Measurements from ENCODE around the gene NUDT22. TPM values are rescaled to one million over a fixed set of nuclear protein-coding genes. Genes with fewer than 3 reads are reported as not detected.

The NUDT22 gene
- total RNA-seq, 4 donors from 2014 or later = 19.2 to 77.6 (median 41.8) TPM

DNA sequence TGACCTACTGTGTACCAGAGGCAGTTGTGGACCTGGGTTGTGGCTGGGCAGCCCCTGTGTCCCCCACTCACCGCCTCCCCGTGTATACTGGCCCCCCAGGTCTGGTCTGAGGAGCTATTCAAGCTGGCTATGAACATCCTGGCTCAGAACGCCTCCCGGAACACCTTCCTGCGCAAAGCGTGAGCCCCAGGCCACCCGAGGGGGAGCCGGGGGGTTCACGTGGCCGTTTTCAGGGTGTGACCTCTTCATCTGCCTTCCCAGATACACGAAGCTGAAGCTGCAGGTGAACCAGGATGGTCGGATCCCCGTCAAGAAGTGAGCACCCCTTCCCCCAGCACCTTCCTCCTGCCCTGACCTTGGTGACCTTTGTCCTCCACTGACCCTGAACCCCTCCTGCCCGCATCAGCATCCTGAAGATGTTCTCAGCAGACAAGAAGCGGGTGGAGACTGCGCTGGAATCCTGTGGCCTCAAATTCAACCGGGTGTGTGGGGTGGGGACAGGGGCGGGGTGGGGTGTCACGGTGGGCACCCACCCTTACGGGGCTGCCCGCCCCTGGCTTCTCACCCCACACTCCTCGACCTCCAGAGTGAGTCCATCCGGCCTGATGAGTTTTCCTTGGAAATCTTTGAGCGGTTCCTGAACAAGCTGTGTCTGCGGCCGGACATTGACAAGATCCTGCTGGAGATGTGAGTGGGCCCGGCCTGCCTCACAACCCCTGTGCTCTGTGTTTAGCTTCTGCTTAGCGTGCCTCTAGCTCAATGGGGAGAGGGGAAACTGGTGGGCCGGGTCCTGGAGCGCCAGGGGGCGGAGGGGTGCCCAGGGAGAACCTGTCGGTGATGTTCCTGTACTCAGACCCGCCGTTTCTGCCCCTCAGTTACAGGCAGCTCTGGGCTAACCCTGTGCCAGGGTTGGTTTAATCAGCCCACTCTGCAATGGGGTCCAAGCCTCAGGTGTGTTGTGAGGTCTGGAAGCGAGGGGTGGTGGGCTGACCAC is 29.4 kb downstream of the NUDT22 start:
- TF ChIP-seq, protein P1, sequence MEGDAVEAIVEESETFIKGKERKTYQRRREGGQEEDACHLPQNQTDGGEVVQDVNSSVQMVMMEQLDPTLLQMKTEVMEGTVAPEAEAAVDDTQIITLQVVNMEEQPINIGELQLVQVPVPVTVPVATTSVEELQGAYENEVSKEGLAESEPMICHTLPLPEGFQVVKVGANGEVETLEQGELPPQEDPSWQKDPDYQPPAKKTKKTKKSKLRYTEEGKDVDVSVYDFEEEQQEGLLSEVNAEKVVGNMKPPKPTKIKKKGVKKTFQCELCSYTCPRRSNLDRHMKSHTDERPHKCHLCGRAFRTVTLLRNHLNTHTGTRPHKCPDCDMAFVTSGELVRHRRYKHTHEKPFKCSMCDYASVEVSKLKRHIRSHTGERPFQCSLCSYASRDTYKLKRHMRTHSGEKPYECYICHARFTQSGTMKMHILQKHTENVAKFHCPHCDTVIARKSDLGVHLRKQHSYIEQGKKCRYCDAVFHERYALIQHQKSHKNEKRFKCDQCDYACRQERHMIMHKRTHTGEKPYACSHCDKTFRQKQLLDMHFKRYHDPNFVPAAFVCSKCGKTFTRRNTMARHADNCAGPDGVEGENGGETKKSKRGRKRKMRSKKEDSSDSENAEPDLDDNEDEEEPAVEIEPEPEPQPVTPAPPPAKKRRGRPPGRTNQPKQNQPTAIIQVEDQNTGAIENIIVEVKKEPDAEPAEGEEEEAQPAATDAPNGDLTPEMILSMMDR (IDR thresholded peaks at IDR 0.05; ENCODE audit: low read depth) = no peak

DNA sequence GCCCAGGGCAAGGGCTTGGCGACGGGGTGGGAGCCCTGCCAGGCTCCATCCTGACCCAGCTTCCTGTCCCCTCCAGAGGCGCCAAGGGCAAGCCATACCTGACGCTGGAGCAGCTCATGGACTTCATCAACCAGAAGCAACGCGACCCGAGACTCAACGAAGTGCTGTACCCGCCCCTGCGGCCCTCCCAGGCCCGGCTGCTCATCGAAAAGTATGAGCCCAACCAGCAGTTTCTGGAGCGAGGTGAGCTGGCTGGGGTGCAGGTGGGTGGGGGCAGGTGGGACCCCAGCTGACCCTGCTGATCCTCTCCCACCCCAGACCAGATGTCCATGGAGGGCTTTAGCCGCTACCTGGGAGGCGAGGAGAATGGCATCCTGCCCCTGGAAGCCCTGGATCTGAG is 30.2 kb downstream of the NUDT22 start:
- TF ChIP-seq, protein P1 (IDR thresholded peaks at IDR 0.05; ENCODE audit: low read depth) = no peak

DNA sequence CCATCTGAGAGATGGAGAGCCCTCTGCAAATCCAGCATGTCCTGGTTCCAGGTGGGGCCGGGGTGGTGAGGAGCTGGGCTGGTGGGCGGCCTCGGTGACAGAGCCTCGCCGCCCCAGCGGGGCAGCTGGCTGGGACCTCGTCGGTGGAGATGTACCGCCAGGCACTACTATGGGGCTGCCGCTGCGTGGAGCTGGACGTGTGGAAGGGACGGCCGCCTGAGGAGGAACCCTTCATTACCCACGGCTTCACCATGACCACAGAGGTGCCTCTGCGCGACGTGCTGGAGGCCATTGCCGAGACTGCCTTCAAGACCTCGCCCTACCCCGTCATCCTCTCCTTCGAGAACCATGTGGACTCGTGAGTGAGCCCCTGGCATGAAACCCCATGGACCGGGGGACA is 32.3 kb downstream of the NUDT22 start:
- TF ChIP-seq, protein P1 (IDR thresholded peaks at IDR 0.05; ENCODE audit: low read depth) = no peak

DNA sequence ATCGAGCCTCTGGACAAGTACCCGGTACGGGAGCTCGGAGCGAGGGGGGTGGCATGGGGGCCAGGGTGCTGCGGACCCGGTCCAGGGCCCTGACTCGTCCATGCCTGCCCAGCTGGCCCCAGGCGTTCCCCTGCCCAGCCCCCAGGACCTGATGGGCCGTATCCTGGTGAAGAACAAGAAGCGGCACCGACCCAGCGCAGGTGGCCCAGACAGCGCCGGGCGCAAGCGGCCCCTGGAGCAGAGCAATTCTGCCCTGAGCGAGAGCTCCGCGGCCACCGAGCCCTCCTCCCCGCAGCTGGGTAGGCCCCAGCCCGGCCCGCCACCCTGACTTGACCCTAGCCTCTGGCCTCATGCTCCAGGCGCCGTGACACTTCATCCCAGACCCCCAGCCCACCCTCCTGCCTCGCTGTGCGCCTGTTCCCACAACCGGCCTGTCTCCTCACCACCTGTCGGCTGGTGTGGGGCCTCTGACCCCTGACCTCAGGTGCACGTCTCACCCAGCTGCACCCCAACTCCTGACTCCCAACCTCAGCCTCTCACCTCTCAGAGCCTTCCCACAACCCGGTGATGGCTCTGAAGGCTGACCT is 33.0 kb downstream of the NUDT22 start:
- TF ChIP-seq, protein P1 (IDR thresholded peaks at IDR 0.05; ENCODE audit: low read depth) = no peak

- TF ChIP-seq, protein P1 (IDR thresholded peaks at IDR 0.05; ENCODE audit: low read depth) = no peak
Observed at GRCh38 chr11:64259533-64260067, 33.5 kb downstream of the NUDT22 start.

- TF ChIP-seq, protein P1 (IDR thresholded peaks at IDR 0.05; ENCODE audit: low read depth) = no peak
Observed at GRCh38 chr11:64260147-64260708, 34.2 kb downstream of the NUDT22 start.
